H1 (cell line): ENCODE data around the gene WFDC8.

Source experiments
- CREB1 ChIP-seq: IDR thresholded peaks from 2 replicates; pipeline ENCODE4 v1.6.1; 2012; ENCODE audit warnings: inconsistent platforms
- POLR2A ChIP-seq, 2 experiments: IDR thresholded peaks; 1 replicate in 1 of 2; 2 replicates in 1 of 2; pipeline ENCODE4 v1.6.1; 2011; ENCODE audit warnings: low read depth in 2 of 2, low read length in 2 of 2, mild to moderate bottlenecking in 2 of 2; ENCODE audit errors: control extremely low read depth in 1 of 2
- RFX5 ChIP-seq: IDR thresholded peaks from 2 replicates; pipeline ENCODE4 v1.6.1; 2011; ENCODE audit warnings: low read depth, low read length, improper control_type of control experiment, borderline replicate concordance
- RNF2 ChIP-seq: fragments of 200-900, 300-1000 bp; sonication (generic); IDR thresholded peaks from 2 replicates; pipeline ENCODE4 v1.7.1; 2016; ENCODE audit warnings: borderline replicate concordance, low read depth, mild to moderate bottlenecking, antibody characterized with exemption, low read length; ENCODE audit not compliant: poor library complexity, severe bottlenecking; ENCODE audit errors: missing control alignments
- SAP30 ChIP-seq: fragments of 300-600 bp; sonication (generic); IDR thresholded peaks from 2 replicates; pipeline ENCODE4 v1.7.1; 2012; ENCODE audit warnings: low read length, moderate library complexity, mild to moderate bottlenecking, inconsistent platforms; ENCODE audit not compliant: insufficient read depth, insufficient replicate concordance
- TF ChIP-seq, protein P1 (sequence below), 3 experiments: IDR thresholded peaks; 1 replicate in 2 of 3; 2 replicates in 1 of 3; pipeline versions ENCODE4 v1.5.1 to v1.6.1; 2011; ENCODE audit warnings: low read length in 3 of 3, mild to moderate bottlenecking in 3 of 3, inconsistent platforms in 2 of 3, low read depth in 1 of 3, moderate library complexity in 1 of 3; ENCODE audit not compliant: insufficient read depth in 1 of 3; ENCODE audit errors: control extremely low read depth in 1 of 3
- TF ChIP-seq, protein P2 (sequence below): IDR thresholded peaks from 2 replicates; pipeline ENCODE4 v1.6.1; 2012; ENCODE audit warnings: inconsistent platforms

DNA sequence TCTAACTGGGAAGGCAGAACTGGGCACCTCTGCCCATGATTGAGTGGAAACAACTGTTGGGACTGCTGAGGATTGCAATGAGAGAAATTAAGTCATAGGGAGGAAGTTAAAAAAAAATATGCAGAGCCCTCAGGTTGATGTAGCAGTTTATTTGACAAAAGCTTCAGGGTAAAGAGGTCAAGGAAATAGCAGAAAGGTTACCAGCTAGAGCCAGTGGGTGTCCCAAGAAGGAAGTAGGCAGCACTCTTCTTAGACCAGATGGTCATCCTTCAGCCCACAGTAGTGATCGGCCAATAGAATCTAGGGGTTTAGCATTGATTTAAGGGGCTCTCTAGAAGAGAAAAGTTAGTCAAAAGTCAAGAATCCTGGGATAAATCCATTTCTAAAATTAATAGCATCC lies 28.7 kb upstream of the WFDC8 start:
- TF ChIP-seq, protein P1, sequence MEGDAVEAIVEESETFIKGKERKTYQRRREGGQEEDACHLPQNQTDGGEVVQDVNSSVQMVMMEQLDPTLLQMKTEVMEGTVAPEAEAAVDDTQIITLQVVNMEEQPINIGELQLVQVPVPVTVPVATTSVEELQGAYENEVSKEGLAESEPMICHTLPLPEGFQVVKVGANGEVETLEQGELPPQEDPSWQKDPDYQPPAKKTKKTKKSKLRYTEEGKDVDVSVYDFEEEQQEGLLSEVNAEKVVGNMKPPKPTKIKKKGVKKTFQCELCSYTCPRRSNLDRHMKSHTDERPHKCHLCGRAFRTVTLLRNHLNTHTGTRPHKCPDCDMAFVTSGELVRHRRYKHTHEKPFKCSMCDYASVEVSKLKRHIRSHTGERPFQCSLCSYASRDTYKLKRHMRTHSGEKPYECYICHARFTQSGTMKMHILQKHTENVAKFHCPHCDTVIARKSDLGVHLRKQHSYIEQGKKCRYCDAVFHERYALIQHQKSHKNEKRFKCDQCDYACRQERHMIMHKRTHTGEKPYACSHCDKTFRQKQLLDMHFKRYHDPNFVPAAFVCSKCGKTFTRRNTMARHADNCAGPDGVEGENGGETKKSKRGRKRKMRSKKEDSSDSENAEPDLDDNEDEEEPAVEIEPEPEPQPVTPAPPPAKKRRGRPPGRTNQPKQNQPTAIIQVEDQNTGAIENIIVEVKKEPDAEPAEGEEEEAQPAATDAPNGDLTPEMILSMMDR (IDR thresholded peaks at IDR 0.05; ENCODE audit: control extremely low read depth in 1 of 3, insufficient read depth in 1 of 3, low read depth in 1 of 3, low read length in 3 of 3): no peak
- TF ChIP-seq RFX5: no peak
- TF ChIP-seq SAP30: no peak
- TF ChIP-seq POLR2A (IDR thresholded peaks at IDR 0.05; ENCODE audit: control extremely low read depth in 1 of 2, low read depth in 2 of 2, low read length in 2 of 2): no peak
- TF ChIP-seq RNF2: no peak
- TF ChIP-seq, protein P2, sequence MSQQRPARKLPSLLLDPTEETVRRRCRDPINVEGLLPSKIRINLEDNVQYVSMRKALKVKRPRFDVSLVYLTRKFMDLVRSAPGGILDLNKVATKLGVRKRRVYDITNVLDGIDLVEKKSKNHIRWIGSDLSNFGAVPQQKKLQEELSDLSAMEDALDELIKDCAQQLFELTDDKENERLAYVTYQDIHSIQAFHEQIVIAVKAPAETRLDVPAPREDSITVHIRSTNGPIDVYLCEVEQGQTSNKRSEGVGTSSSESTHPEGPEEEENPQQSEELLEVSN: no peak
- TF ChIP-seq CREB1: no peak
